Ovary (tissue), 9 donors: ENCODE measurements around the gene LSM14B. TPM values are rescaled to one million over a fixed set of nuclear protein-coding genes. Genes with fewer than 3 reads are reported as not detected.
"Not testable (repeated sequence)": the region's sequence is repeated elsewhere in the genome, so short reads cannot be mapped to it uniquely, and the experiment has no call there.

Experiments used
- DNase-seq, 5 donors: peaks; one replicate each; pipeline ENCODE4 v3.0.0-alpha.2; 2019 to 2020
- H3K27ac ChIP-seq, 2 donors: fragments of 200-600 bp; one replicate each; pipeline versions ENCODE4 v1.5.1 to v1.8.0; 2019 to 2022
- H3K27me3 ChIP-seq: fragments of 200-600 bp; one replicate; pipeline ENCODE4 v1.8.0; 2022
- H3K36me3 ChIP-seq: fragments of 200-600 bp; sonication (generic); one replicate; pipeline ENCODE4 v1.5.1; 2019
- H3K4me1 ChIP-seq: one replicate; pipeline ENCODE4 v1.8.1; 2013; ENCODE audit warnings: mild to moderate bottlenecking, moderate library complexity; ENCODE audit not compliant: insufficient read depth
- H3K4me3 ChIP-seq: fragments of 200-600 bp; sonication (generic); one replicate; pipeline ENCODE4 v1.5.1; 2017
- H3K9me3 ChIP-seq, 2 donors: fragments of 200-600 bp in 1 of 2; sonication (generic) in 1 of 2; one replicate each; pipeline versions ENCODE4 v1.5.1 to v1.8.1; 2013 to 2019; ENCODE audit warnings: mild to moderate bottlenecking in 1 of 2, moderate library complexity in 1 of 2
- CTCF ChIP-seq, 3 donors: fragments of 450-650 bp in 2 of 3; fragments of 200-600 bp in 1 of 3; IDR thresholded peaks; one replicate each; pipeline versions ENCODE4 v1.5.1 to v1.8.0; 2016 to 2022; ENCODE audit warnings: antibody characterized with exemption in 3 of 3, mild to moderate bottlenecking in 1 of 3
- EP300 ChIP-seq: sonication (generic); formaldehyde crosslinking; IDR thresholded peaks from one replicate; pipeline ENCODE4 v1.6.1; 2017; ENCODE audit warnings: antibody characterized with exemption
- POLR2A ChIP-seq: fragments of 450-650 bp; IDR thresholded peaks from one replicate; pipeline ENCODE4 v1.6.1; 2017; ENCODE audit warnings: antibody characterized with exemption, mild to moderate bottlenecking, moderate library complexity
- WGBS, 3 donors: extraction: QIAGEN DNeasy Blood & Tissue Kit in 1 of 3; methylation state at CpG; one replicate each; pipeline versions ENCODE4 v1.1.5 to v1.1.7; 2013 to 2017; 5-methylcytosine and 5-hydroxymethylcytosine counted together
- intact Hi-C, 4 donors: fragments of 100-400 bp; cut with DNase I; formaldehyde crosslinking; loops; one replicate each; pipeline versions ENCODE4 v1.11.0 to v1.15.1; 2022 to 2023
- polyA plus RNA-seq, 2 donors: library from polyadenylated mRNA; stranded (reverse); fragments of 200-250 nt in 1 of 2; fragments of 350-450 nt in 1 of 2; fragmentation: Illumina TruSeq in 1 of 2; extraction: RNeasy Lipid Tissue Mini Kit (QIAGEN cat#74804) in 1 of 2; gene quantifications; one replicate each; pipeline ENCODE4 v1.2.3, GENCODE V29; 2013 to 2014
- total RNA-seq, 7 donors: library from RNA; depleted of rRNA in 2 of 7; stranded (reverse); fragments of >200 nt in 2 of 7; fragmentation: NEBNext Ultra II Directional in 3 of 7; extraction: Animal tissue kit (Norgen Biotek cat#: 25700) in 3 of 7; gene quantifications; one replicate each; pipeline versions ENCODE4 v1.1.0 to v1.2.4, GENCODE V29; 2016 to 2023
- donor health status: DM: no; HTN: no; CAD: no; lungs with moderate emphysema.
- donor health status: DM: no; HTN: no; CAD: no.
- donor health status: Bipolar disorder and iron deficiency.
- donor health status: DM: yes; HTN: yes; CAD: no.
- donor health status: DM: no; HTN: no; CAD: no.
- donor health status: DM: yes; HTN: yes; CAD: no.

The LSM14B gene
- total and polyA plus RNA-seq, 9 donors = 21.5 to 62.2 (median 55.5) TPM

DNA sequence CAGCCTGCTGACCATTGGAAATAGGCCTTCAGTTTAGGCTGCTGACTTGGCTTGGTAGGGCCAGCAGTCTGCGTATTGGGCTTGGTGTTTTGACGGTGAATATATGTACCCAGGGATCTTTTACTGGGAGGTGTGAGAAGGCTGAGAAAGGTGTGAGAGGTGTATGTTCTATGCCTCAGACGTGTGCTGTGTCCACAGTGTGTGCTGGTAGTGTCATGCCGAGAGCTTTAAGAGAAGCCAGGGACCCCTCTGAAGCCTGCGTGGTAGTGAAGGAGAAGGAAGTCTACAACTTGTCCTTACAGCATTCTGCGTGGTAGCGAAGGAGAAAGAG is 23.4 kb downstream of the LSM14B start:
- Histone ChIP-seq H3K4me1 (peaks cover 22% of the 10 kb centered on the region), H3K4me3 (no peak overlapping the region), H3K27me3 (no peaks in the 10 kb centered on the region), H3K27ac (no peak overlapping the region), H3K9me3 (no peaks in the 10 kb centered on the region), H3K36me3 (no peaks in the 10 kb centered on the region)
- WGBS, 3 donors = 92 to 93% (median 92%) methylated on average over 7 of the region's 7 CpGs
- TF ChIP-seq POLR2A (no peak), CTCF (IDR thresholded peaks at IDR 0.05) (no peak), EP300 (no peak)
- intact Hi-C loops = no loop called here
- DNase-seq = no peak

DNA sequence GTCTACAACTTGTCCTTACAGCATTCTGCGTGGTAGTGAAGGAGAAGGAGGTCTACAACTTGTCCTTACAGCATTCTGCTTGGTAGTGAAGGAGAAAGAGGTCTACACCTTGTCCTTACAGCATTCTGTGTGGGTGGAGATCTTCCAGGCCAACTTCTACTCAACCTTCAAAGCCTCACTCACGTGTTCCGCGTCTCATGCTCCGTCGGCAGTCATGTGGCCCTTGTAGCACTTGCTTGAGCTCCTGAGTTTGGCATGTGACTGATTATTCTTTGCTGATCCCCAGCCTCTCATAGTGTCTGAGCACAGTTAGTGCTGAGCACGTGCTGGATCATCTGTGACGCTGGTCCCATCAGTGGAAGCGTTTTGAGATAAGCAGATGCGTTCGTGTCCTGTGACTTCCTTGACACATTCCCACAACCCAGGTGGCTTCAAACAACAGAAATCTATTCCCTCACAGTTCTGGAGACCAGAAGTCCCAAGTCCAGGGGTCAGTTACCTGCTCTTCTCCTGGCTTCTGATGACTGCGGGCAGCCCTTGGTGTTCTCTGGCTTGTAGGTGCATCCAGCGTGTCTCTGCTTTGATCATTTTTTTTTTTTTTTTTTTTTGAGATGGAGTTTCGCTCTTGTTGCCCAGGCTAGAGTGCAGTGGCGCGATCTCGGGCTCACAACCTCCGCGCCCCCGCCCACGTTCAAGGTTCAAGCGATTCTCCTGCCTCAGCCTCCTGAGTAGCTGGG is 23.9 kb downstream of the LSM14B start:
- WGBS, 3 donors = 92 to 95% (median 94%) methylated on average over 22 of the region's 22 CpGs
- no peak for TF ChIP-seq EP300
- TF ChIP-seq CTCF (IDR thresholded peaks at IDR 0.05) = no peak
- no peak for TF ChIP-seq POLR2A
- Histone ChIP-seq H3K4me3 (no peak overlapping the region), H3K27me3 (no peaks in the 10 kb centered on the region), H3K4me1 (peaks cover 24% of the 10 kb centered on the region), H3K27ac (no peak overlapping the region), H3K9me3 (no peaks in the 10 kb centered on the region), H3K36me3 (no peaks in the 10 kb centered on the region)
- DNase-seq = no peak
- intact Hi-C loops = no loop called here

DNA sequence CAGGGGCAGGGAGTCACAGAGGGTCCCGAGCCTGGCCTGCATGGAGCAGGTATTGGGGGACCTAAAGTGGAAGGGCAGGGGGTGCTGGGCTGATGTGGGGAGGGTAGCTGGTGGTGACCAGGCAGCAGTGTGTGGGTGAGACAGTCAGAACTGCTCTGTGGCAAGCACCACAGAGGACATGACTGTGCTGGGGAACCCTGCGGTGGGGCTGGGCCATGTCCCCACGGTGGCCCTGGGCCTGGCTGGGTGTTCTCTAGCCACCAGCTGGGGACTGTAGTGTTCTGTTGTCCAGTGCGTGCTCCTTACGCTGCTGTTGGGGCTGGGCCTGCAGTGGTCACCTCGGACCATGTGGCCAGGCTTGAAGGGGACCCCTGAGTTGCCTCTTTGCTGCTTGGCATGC is 24.9 kb downstream of the LSM14B start:
- Histone ChIP-seq H3K36me3 (no peaks in the 10 kb centered on the region), H3K9me3 (no peaks in the 10 kb centered on the region), H3K4me3 (no peak overlapping the region), H3K27me3 (no peaks in the 10 kb centered on the region), H3K4me1 (peaks cover 19% of the 10 kb centered on the region), H3K27ac (no peak overlapping the region)
- intact Hi-C loops = no loop called here
- 90 to 96% (median 92%) methylated on average over 6 of the region's 6 CpGs for WGBS, 3 donors
- TF ChIP-seq EP300 (no peak), POLR2A (no peak), CTCF (IDR thresholded peaks at IDR 0.05) (no peak)
- DNase-seq = no peak

- no peak for DNase-seq
- no peak for TF ChIP-seq CTCF (IDR thresholded peaks at IDR 0.05)
- TF ChIP-seq POLR2A = no peak
- no peak for TF ChIP-seq EP300
- Histone ChIP-seq H3K4me1 (peaks cover 19% of the 10 kb centered on the region), H3K9me3 (no peaks in the 10 kb centered on the region), H3K36me3 (no peaks in the 10 kb centered on the region), H3K27ac (no peak overlapping the region), H3K4me3 (no peak overlapping the region), H3K27me3 (no peaks in the 10 kb centered on the region)
- 95 to 97% (median 95%) methylated on average over 9 of the region's 9 CpGs for WGBS, 3 donors
- intact Hi-C loops = no loop called here
Measured at GRCh38 chr20:62147528-62147927, 25.3 kb downstream of the LSM14B start.

- 90 to 96% (median 94%) methylated on average over 8 to 10 of the region's 10 CpGs for WGBS, 3 donors
- H3K9me3 ChIP-seq, intact Hi-C loops, H3K4me3 ChIP-seq, DNase-seq, H3K27ac ChIP-seq, H3K36me3 ChIP-seq, H3K27me3 ChIP-seq: not testable (repeated sequence)
- peaks cover 19% of the 10 kb centered on the region for H3K4me1 ChIP-seq
Measured at GRCh38 chr20:62148383-62148782, 26.1 kb downstream of the LSM14B start.
